Measurements from ENCODE around the gene ATP8B4.

GRCh38 chr15:50146632-50147031, 27.6 kb upstream of the ATP8B4 start:
- TF ChIP-seq CTCF (IDR thresholded peaks at IDR 0.05) (no peak), ELF1 (IDR thresholded peaks at IDR 0.05) (no peak), MAX (IDR thresholded peaks at IDR 0.05; ENCODE audit: low read depth) (no peak), NRF1 (IDR thresholded peaks at IDR 0.05; ENCODE audit: low read depth, low read length) (no peak), POLR2AphosphoS5 (IDR thresholded peaks at IDR 0.05; ENCODE audit: low read depth, low read length) (no peak), ZBTB33 (IDR thresholded peaks at IDR 0.05; ENCODE audit: borderline replicate concordance, low read depth) (no peak), JUND (IDR thresholded peaks at IDR 0.05) (no peak), TEAD4 (IDR thresholded peaks at IDR 0.05; ENCODE audit: borderline replicate concordance, insufficient read depth) (no peak), CHD2 (IDR thresholded peaks at IDR 0.05; ENCODE audit: low read length, partially characterized antibody) (no peak), EP300 (IDR thresholded peaks at IDR 0.05; ENCODE audit: borderline replicate concordance in 1 of 2, low read depth in 1 of 2, low read length in 1 of 2) (no peak), RCOR1 (IDR thresholded peaks at IDR 0.05; ENCODE audit: low read length) (no peak)

All from SK-N-SH (cell line).